ENCODE results near the gene DDX42. TPM values are rescaled to one million over a fixed set of nuclear protein-coding genes. Genes with fewer than 3 reads are reported as not detected.

The DDX42 gene
- polyA plus RNA-seq, 1 experiment: 141 TPM

GRCh38 chr17:63821804-63822203 lies 47.8 kb downstream of the DDX42 start:
- Histone ChIP-seq H3K27ac (ENCODE audit: low read depth, low read length) (peak overlapping the region; percentile 11), H3K9me3 (ENCODE audit: control insufficient read depth, insufficient read depth, low read length) (no peaks in the 10 kb centered on the region), H3K4me3 (ENCODE audit: low read depth, low read length) (no peak overlapping the region), H3K27me3 (ENCODE audit: control insufficient read depth, insufficient read depth, low read length) (no peaks in the 10 kb centered on the region)
- DNase-seq (ENCODE audit: low read depth, low spot score): no peak
- POLR2A ChIA-PET: no interaction called here
- CTCF ChIA-PET: no interaction called here
- no peak for TF ChIP-seq CTCF (IDR thresholded peaks at IDR 0.05; ENCODE audit: low read depth, low read length)

GRCh38 chr17:63822537-63822936 lies 48.6 kb downstream of the DDX42 start:
- Histone ChIP-seq H3K4me3 (ENCODE audit: low read depth, low read length) (no peak overlapping the region), H3K9me3 (ENCODE audit: control insufficient read depth, insufficient read depth, low read length) (no peaks in the 10 kb centered on the region; the same call in 1 of the 2 replicates), H3K27ac (ENCODE audit: low read depth, low read length) (peak overlapping the region; percentile 11), H3K27me3 (ENCODE audit: control insufficient read depth, insufficient read depth, low read length) (no peaks in the 10 kb centered on the region)
- CTCF ChIA-PET: interaction anchor here (0.7 kb wide), 1 partner anchor 18 kb away, joined by 3 read pairs; no protein-coding TSS in a partner anchor
- TF ChIP-seq CTCF (IDR thresholded peaks at IDR 0.05; ENCODE audit: low read depth, low read length): no peak
- POLR2A ChIA-PET: no interaction called here
- DNase-seq (ENCODE audit: low read depth, low spot score): no peak

GRCh38 chr17:63823659-63824331 lies 49.8 kb downstream of the DDX42 start:
- peak overlapping the region; percentile 39 for H3K27ac ChIP-seq (ENCODE audit: low read depth, low read length)
- no peaks in the 10 kb centered on the region for H3K27me3 ChIP-seq (ENCODE audit: control insufficient read depth, insufficient read depth, low read length)
- POLR2A ChIA-PET: no interaction called here
- no peak overlapping the region for H3K4me3 ChIP-seq (ENCODE audit: low read depth, low read length)
- H3K9me3 ChIP-seq (ENCODE audit: control insufficient read depth, insufficient read depth, low read length): no peaks in the 10 kb centered on the region; the same call in 1 of the 2 replicates
- DNase-seq (ENCODE audit: low read depth, low spot score): no peak
- CTCF ChIA-PET: no interaction called here
- TF ChIP-seq CTCF (IDR thresholded peaks at IDR 0.05; ENCODE audit: low read depth, low read length): no peak

- no peak for TF ChIP-seq CTCF (IDR thresholded peaks at IDR 0.05; ENCODE audit: low read depth, low read length)
- no peaks in the 10 kb centered on the region; the same call in 1 of the 2 replicates for H3K9me3 ChIP-seq (ENCODE audit: control insufficient read depth, insufficient read depth, low read length)
- POLR2A ChIA-PET: no interaction called here
- CTCF ChIA-PET: interaction anchor here (2.5 kb wide), 1 partner anchor 10 kb away, joined by 11 read pairs; no protein-coding TSS in a partner anchor
- H3K27ac ChIP-seq (ENCODE audit: low read depth, low read length): no peak overlapping the region
- H3K27me3 ChIP-seq (ENCODE audit: control insufficient read depth, insufficient read depth, low read length): no peaks in the 10 kb centered on the region
- no peak overlapping the region for H3K4me3 ChIP-seq (ENCODE audit: low read depth, low read length)
- no peak for DNase-seq (ENCODE audit: low read depth, low spot score)
Measured at GRCh38 chr17:63824362-63824761, 50.4 kb downstream of the DDX42 start.

- TF ChIP-seq CTCF (IDR thresholded peaks at IDR 0.05; ENCODE audit: low read depth, low read length): peak; percentile 16; the same call in 1 of the 2 replicates
- POLR2A ChIA-PET: interaction anchor here (0.7 to 1.8 kb wide), 7 partner anchors 8 to 502 kb away, joined by 3 to 7 read pairs (median 4); partner anchors contain the start of genes CCDC47, DDX42 and SMARCD2
- CTCF ChIA-PET: interaction anchor here (2.5 kb wide), 1 partner anchor 8 kb away, joined by 11 read pairs; no protein-coding TSS in a partner anchor
- H3K9me3 ChIP-seq (ENCODE audit: control insufficient read depth, insufficient read depth, low read length): no peaks in the 10 kb centered on the region; the same call in 1 of the 2 replicates
- H3K27me3 ChIP-seq (ENCODE audit: control insufficient read depth, insufficient read depth, low read length): no peaks in the 10 kb centered on the region
- H3K27ac ChIP-seq (ENCODE audit: low read depth, low read length): peak overlapping the region; percentile 83
- no peak for DNase-seq (ENCODE audit: low read depth, low spot score)
- H3K4me3 ChIP-seq (ENCODE audit: low read depth, low read length): peak overlapping the region; percentile 91
Measured at GRCh38 chr17:63826468-63827001, 52.6 kb downstream of the DDX42 start.
